MM.1S (cell line): Measurements from ENCODE around the gene CLEC4A.
"Not testable (repeated sequence)": the region's sequence is repeated elsewhere in the genome, so short reads cannot be mapped to it uniquely, and the experiment has no call there.

Experiments used
- DNase-seq: peaks from one replicate; pipeline ENCODE4 v3.0.0-alpha.2; 2015
- H2AFZ ChIP-seq: fragments of 300-600 bp; sonication (generic); 2 replicates; pipeline ENCODE4 v1.6.0; 2016; ENCODE audit warnings: antibody characterized with exemption, low read length
- H3F3A ChIP-seq: fragments of 300-600 bp; sonication (generic); 2 replicates; pipeline ENCODE4 v1.6.1; 2016; ENCODE audit warnings: mild to moderate bottlenecking, antibody characterized with exemption, low read length, moderate library complexity, mixed read lengths; ENCODE audit not compliant: insufficient read depth
- H3K27ac ChIP-seq: fragments of 300-600 bp; sonication (generic); 2 replicates; pipeline ENCODE4 v1.5.1; 2016; ENCODE audit warnings: mild to moderate bottlenecking, low read length
- H3K27me3 ChIP-seq: fragments of 300-600 bp; sonication (generic); replicated peaks from 2 replicates; pipeline ENCODE4 v1.6.0; 2016; ENCODE audit warnings: low read length; ENCODE audit not compliant: insufficient read depth
- H3K36me3 ChIP-seq: fragments of 300-600 bp; sonication (generic); replicated peaks from 2 replicates; pipeline ENCODE4 v1.6.1; 2016; ENCODE audit warnings: mild to moderate bottlenecking, low read length, mixed read lengths; ENCODE audit not compliant: insufficient read depth
- H3K4me1 ChIP-seq: fragments of 300-600 bp; sonication (generic); 2 replicates; pipeline ENCODE4 v1.6.1; 2016; ENCODE audit warnings: low read length, mixed read lengths
- H3K4me2 ChIP-seq: fragments of 300-600 bp; sonication (generic); 2 replicates; pipeline ENCODE4 v1.6.0; 2016; ENCODE audit warnings: low read depth, low read length
- H3K4me3 ChIP-seq: fragments of 300-600 bp; sonication (generic); 2 replicates; pipeline ENCODE4 v1.5.1; 2016; ENCODE audit warnings: low read length, mixed read lengths
- H3K79me2 ChIP-seq: fragments of 300-600 bp; sonication (generic); 2 replicates; pipeline ENCODE4 v1.6.1; 2016; ENCODE audit warnings: mixed run types, low read length, mixed read lengths
- H3K9ac ChIP-seq: fragments of 300-600 bp; sonication (generic); 2 replicates; pipeline ENCODE4 v1.6.1; 2016; ENCODE audit warnings: low read length, mixed read lengths
- H3K9me2 ChIP-seq: fragments of 300-600 bp; sonication (generic); replicated peaks from 2 replicates; pipeline ENCODE4 v1.6.1; 2016; ENCODE audit warnings: mild to moderate bottlenecking, low read length, mixed read lengths; ENCODE audit not compliant: insufficient read depth
- H3K9me3 ChIP-seq: fragments of 300-600 bp; sonication (generic); replicated peaks from 2 replicates; pipeline ENCODE4 v1.6.1; 2016; ENCODE audit warnings: mild to moderate bottlenecking, low read length, mixed read lengths; ENCODE audit not compliant: insufficient read depth
- H4K20me1 ChIP-seq: fragments of 300-600 bp; sonication (generic); 2 replicates; pipeline ENCODE4 v1.6.1; 2016; ENCODE audit warnings: mild to moderate bottlenecking, low read length, moderate library complexity, mixed read lengths; ENCODE audit not compliant: insufficient read depth
- EZH2 ChIP-seq: fragments of 300-600 bp; sonication (generic); optimal IDR thresholded peaks from 2 replicates; pipeline ENCODE3; 2017; ENCODE audit warnings: low read depth, mild to moderate bottlenecking, antibody characterized with exemption, low read length, mixed read lengths
- EZH2phosphoT487 ChIP-seq: fragments of 300-600 bp; sonication (generic); IDR thresholded peaks from 2 replicates; pipeline ENCODE4 v1.6.1; 2018; ENCODE audit warnings: antibody characterized with exemption, low read length
- TF ChIP-seq, protein P1 (sequence below): fragments of 300-600 bp; sonication (generic); IDR thresholded peaks from 2 replicates; pipeline ENCODE4 v1.5.1; 2016; ENCODE audit warnings: antibody characterized with exemption, low read length, mixed read lengths

CLEC4A gene

DNA sequence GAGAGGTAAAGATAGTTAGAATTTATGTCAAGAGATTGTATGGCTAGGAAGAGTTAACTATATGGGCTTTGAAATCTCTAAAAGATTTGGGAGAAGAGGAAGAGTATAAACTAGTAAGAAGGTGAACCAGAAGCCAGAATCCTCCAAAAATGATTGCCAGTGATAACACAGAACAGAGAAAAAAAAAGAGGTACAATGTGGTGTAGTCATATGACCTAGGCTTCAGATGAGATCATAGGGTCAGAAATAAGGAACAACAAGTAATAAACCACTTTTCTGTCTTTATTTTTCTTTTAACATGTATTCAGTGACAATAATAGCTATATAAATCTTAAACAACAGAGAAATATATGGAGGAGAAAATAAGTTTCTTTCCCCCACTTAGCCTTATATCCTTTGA is 43.3 kb upstream of the CLEC4A start:
- Histone ChIP-seq H3K27ac (no peak overlapping the region), H3K27me3 (no peaks in the 10 kb centered on the region), H3K9me2 (no peaks in the 10 kb centered on the region), H3K4me3 (no peak overlapping the region), H3K36me3 (no peaks in the 10 kb centered on the region), H3F3A (peaks cover 23% of the 10 kb centered on the region), H2AFZ (peak overlapping the region; percentile 15; the same call in 1 of the 2 replicates), H4K20me1 (no peaks in the 10 kb centered on the region), H3K4me2 (peak overlapping the region; percentile 78), H3K4me1 (peaks cover 11% of the 10 kb centered on the region), H3K9me3 (no peaks in the 10 kb centered on the region), H3K79me2 (peaks cover 36% of the 10 kb centered on the region), H3K9ac (no peak overlapping the region)
- TF ChIP-seq EZH2 (no peak), EZH2phosphoT487 (no peak)
- TF ChIP-seq, protein P1, sequence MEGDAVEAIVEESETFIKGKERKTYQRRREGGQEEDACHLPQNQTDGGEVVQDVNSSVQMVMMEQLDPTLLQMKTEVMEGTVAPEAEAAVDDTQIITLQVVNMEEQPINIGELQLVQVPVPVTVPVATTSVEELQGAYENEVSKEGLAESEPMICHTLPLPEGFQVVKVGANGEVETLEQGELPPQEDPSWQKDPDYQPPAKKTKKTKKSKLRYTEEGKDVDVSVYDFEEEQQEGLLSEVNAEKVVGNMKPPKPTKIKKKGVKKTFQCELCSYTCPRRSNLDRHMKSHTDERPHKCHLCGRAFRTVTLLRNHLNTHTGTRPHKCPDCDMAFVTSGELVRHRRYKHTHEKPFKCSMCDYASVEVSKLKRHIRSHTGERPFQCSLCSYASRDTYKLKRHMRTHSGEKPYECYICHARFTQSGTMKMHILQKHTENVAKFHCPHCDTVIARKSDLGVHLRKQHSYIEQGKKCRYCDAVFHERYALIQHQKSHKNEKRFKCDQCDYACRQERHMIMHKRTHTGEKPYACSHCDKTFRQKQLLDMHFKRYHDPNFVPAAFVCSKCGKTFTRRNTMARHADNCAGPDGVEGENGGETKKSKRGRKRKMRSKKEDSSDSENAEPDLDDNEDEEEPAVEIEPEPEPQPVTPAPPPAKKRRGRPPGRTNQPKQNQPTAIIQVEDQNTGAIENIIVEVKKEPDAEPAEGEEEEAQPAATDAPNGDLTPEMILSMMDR, result no peak
- no peak for DNase-seq

DNA sequence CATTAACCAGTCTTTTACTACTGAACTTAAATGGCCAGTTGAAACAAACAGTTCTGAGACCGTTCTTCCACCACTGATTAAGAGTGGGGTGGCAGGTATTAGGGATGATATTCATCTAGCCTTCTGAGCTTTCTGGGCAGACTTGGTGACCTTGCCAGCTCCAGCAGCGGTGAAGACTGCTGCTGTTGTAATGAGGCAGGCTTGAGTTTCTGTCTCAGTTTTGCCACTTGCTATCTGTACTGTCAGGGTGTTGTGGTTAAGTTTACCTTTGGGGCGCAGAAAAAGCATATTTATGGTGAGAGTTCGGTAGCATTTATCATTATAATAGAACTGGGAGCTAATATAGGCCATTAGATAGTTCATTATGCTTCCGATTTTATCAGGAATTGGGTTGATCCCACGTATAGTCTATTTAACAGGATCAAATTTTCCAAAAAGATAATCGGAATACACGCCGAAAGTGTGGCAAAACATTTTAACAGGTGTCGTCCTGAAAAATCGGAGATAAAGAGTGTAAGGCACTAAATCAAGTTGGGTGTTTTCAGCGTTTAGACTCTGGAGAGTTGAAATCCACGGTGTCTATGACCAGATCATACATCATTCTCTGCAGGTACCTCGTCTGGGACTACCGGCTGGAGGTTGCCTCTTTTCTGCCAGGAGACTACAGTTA is 42.0 kb upstream of the CLEC4A start:
- peak overlapping the region; percentile 98 for H3K27ac ChIP-seq

DNA sequence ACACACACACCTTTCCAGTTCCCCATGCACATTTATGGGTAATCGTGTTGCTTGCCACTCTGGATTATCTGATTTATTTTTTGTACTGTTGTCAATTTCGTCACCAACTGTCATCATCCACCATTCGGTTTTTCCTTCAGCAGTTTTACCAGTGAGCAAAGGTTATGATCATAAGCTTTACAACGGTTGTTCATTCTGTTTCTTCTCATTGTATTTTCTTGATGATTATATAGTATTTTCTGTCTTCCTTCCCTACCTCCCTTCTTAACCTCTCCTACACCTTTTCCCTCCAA is 40.7 kb upstream of the CLEC4A start:
- Histone ChIP-seq H3K27ac (peak overlapping the region; percentile 98), H4K20me1 (no peaks in the 10 kb centered on the region), H3K4me1 (peaks cover 15% of the 10 kb centered on the region), H3K9ac (peak overlapping the region; percentile 96), H3F3A (peaks cover 27% of the 10 kb centered on the region), H3K27me3 (no peaks in the 10 kb centered on the region), H3K9me3 (no peaks in the 10 kb centered on the region), H3K4me2 (peak overlapping the region; percentile 91), H3K79me2 (peaks cover 62% of the 10 kb centered on the region), H3K9me2 (no peaks in the 10 kb centered on the region), H2AFZ (0 out of 2 replicates have a peak overlapping the region, but pooled peaks have one; percentile 84), H3K4me3 (peak overlapping the region; percentile 95), H3K36me3 (no peaks in the 10 kb centered on the region)
- TF ChIP-seq EZH2phosphoT487 (no peak), EZH2 (no peak)
- TF ChIP-seq, protein P1, result no peak
- no peak for DNase-seq

More for the DNA sequence above, 42.0 kb upstream of the CLEC4A start:
- Histone ChIP-seq H3F3A (peaks cover 23% of the 10 kb centered on the region), H3K9me3 (no peaks in the 10 kb centered on the region), H3K36me3 (no peaks in the 10 kb centered on the region), H3K79me2 (peaks cover 48% of the 10 kb centered on the region), H3K4me3 (peak overlapping the region; percentile 95), H3K9ac (peak overlapping the region; percentile 96), H3K9me2 (no peaks in the 10 kb centered on the region), H3K4me2 (peak overlapping the region; percentile 78), H3K4me1 (peaks cover 11% of the 10 kb centered on the region), H3K27me3 (no peaks in the 10 kb centered on the region), H2AFZ (peak overlapping the region; percentile 84), H4K20me1 (no peaks in the 10 kb centered on the region)
- TF ChIP-seq, protein P1, result no peak
- peak; percentile 78 for DNase-seq

DNA sequence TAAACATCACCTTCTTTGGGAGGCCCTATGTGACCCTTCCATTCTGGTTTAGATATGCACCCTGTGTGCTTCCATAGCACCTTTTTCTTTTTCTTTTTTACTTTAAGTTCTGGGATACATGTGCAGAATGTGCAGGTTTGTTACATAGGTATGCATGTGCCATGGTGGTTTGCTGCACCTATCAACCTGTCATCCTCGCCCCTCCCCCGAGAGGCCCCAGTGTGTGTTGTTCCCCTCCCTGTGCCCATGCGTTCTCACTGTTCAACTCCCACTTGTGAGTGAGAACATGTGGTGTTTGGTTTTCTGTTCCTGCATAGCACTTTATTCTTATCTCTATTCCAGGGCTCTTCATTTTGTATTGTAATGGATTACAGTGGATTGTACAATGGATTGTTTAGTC is 39.1 kb upstream of the CLEC4A start:
- peaks cover 28% of the 10 kb centered on the region for H3F3A ChIP-seq
- H3K36me3 ChIP-seq, H3K27me3 ChIP-seq, DNase-seq, H3K9ac ChIP-seq, H3K4me3 ChIP-seq, H3K27ac ChIP-seq, H3K9me3 ChIP-seq, H2AFZ ChIP-seq, H4K20me1 ChIP-seq, H3K9me2 ChIP-seq: not testable (repeated sequence)
- peaks cover 27% of the 10 kb centered on the region for H3K4me1 ChIP-seq
- peak overlapping the region; percentile 91; the same call in 1 of the 2 replicates for H3K4me2 ChIP-seq
- H3K79me2 ChIP-seq, result peaks cover 78% of the 10 kb centered on the region
